Colonic mucosa (tissue), 4 donors: Measurements from ENCODE around the gene PLEKHM3. TPM values are rescaled to one million over a fixed set of nuclear protein-coding genes. Genes with fewer than 3 reads are reported as not detected.

Experiments used
- DNase-seq: peaks from one replicate; pipeline ENCODE4 v3.0.0-alpha.2; 2020
- H3K27ac ChIP-seq: fragments of 200-600 bp; one replicate; pipeline ENCODE4 v1.8.0; 2021
- H3K27me3 ChIP-seq: fragments of 200-600 bp; one replicate; pipeline ENCODE4 v1.8.0; 2021
- H3K36me3 ChIP-seq: fragments of 200-600 bp; one replicate; pipeline ENCODE4 v1.8.0; 2021
- H3K4me1 ChIP-seq: fragments of 200-600 bp; one replicate; pipeline ENCODE4 v1.8.0; 2021; ENCODE audit warnings: mild to moderate bottlenecking
- H3K4me3 ChIP-seq: fragments of 200-600 bp; one replicate; pipeline ENCODE4 v1.8.0; 2021
- H3K9ac ChIP-seq, 2 donors: one replicate each; pipeline ENCODE4 v1.7.0; 2013; ENCODE audit warnings: control low read depth in 2 of 2, low read depth in 2 of 2, low read length in 2 of 2
- H3K9me3 ChIP-seq: fragments of 200-600 bp; one replicate; pipeline ENCODE4 v1.8.0; 2021
- intact Hi-C: fragments of 100-400 bp; cut with DNase I; formaldehyde crosslinking; loops from one replicate; pipeline ENCODE4 v1.14.1; 2022
- total RNA-seq, 2 donors: library from RNA; stranded (reverse); fragmentation: NEBNext Ultra II Directional in 1 of 2; extraction: Animal tissue kit (Norgen Biotek cat#: 25700) in 1 of 2; gene quantifications; one replicate each; pipeline ENCODE4 v1.2.1, GENCODE V29; 2021
- TF ChIP-seq, protein P1 (sequence below): fragments of 200-600 bp; IDR thresholded peaks from one replicate; pipeline ENCODE4 v1.8.0; 2022; ENCODE audit warnings: antibody characterized with exemption, mild to moderate bottlenecking
- donor health status: healthy.
- donor health status: DM: no; HTN: no; CAD: no.
- donor health status: DM: no; HTN: no; CAD: no.

Gene PLEKHM3
- total RNA-seq, 2 donors from 2014 or later = 5.7 to 8.3 TPM

GRCh38 chr2:207975921-207976320 lies 49.4 kb downstream of the PLEKHM3 start:
- DNase-seq = no peak
- TF ChIP-seq, protein P1, sequence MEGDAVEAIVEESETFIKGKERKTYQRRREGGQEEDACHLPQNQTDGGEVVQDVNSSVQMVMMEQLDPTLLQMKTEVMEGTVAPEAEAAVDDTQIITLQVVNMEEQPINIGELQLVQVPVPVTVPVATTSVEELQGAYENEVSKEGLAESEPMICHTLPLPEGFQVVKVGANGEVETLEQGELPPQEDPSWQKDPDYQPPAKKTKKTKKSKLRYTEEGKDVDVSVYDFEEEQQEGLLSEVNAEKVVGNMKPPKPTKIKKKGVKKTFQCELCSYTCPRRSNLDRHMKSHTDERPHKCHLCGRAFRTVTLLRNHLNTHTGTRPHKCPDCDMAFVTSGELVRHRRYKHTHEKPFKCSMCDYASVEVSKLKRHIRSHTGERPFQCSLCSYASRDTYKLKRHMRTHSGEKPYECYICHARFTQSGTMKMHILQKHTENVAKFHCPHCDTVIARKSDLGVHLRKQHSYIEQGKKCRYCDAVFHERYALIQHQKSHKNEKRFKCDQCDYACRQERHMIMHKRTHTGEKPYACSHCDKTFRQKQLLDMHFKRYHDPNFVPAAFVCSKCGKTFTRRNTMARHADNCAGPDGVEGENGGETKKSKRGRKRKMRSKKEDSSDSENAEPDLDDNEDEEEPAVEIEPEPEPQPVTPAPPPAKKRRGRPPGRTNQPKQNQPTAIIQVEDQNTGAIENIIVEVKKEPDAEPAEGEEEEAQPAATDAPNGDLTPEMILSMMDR = no peak
- Histone ChIP-seq H3K9me3 (no peaks in the 10 kb centered on the region), H3K4me3 (no peak overlapping the region), H3K27me3 (no peaks in the 10 kb centered on the region), H3K4me1 (peaks cover 4% of the 10 kb centered on the region), H3K36me3 (no peaks in the 10 kb centered on the region), H3K9ac (no peak overlapping the region), H3K27ac (no peak overlapping the region)
- intact Hi-C loops = loop anchor here (5.0 kb wide), 1 partner anchor 214 kb away; no protein-coding TSS in a partner anchor

GRCh38 chr2:207974216-207974605 lies 51.1 kb downstream of the PLEKHM3 start:
- Histone ChIP-seq H3K4me3 (no peak overlapping the region), H3K9ac (no peak overlapping the region), H3K27me3 (no peaks in the 10 kb centered on the region), H3K36me3 (no peaks in the 10 kb centered on the region), H3K27ac (no peak overlapping the region), H3K4me1 (peaks cover 16% of the 10 kb centered on the region), H3K9me3 (no peaks in the 10 kb centered on the region)
- DNase-seq = no peak
- intact Hi-C loops = loop anchor here (5.0 kb wide), 1 partner anchor 227 kb away; no protein-coding TSS in a partner anchor
- TF ChIP-seq, protein P1 = no peak

- Histone ChIP-seq H3K27me3 (no peaks in the 10 kb centered on the region), H3K4me3 (no peak overlapping the region), H3K4me1 (peaks cover 16% of the 10 kb centered on the region), H3K36me3 (no peaks in the 10 kb centered on the region), H3K9ac (peak overlapping the region; percentile 4 to 17), H3K9me3 (no peaks in the 10 kb centered on the region), H3K27ac (peak overlapping the region; percentile 12)
- intact Hi-C loops = loop anchor here (5.0 kb wide), 1 partner anchor 224 kb away; no protein-coding TSS in a partner anchor
- TF ChIP-seq, protein P1 = no peak
- no peak for DNase-seq
Measured at GRCh38 chr2:207970826-207971180, 54.5 kb downstream of the PLEKHM3 start.

DNA sequence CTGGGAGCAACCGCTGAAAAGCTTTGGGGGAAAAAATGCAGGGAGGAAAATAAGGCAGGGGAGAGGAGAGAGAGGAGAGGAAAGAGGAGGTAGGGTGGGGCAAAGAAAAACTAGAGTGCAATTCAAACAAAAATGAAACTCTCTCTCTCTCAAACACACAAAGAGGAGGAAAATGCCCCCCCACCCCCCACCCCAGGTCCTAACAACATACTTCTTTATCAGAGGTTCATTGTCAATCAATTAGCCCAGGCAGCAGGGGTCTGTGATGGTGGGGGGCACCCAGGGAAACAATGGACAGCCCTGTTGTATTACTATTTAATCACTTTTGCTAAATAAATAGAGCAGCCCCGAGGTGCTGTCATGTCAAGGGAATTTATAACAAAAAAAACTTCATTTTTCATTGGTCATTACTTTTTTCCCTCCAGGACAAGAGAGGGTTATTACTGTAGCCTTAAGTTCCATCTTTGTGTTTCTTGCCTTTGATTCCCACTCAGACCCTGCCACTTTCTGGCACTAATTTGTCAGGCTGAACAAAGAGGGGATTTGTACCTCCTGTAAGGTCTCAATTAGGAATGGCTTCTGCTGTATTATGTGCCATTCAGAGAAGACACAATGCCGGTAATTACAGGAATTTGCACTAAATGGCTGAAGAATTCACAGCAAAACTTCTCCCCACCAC lies 55.0 kb downstream of the PLEKHM3 start:
- DNase-seq = no peak
- no peaks in the 10 kb centered on the region for H3K36me3 ChIP-seq
- intact Hi-C loops = loop anchor here (5.0 kb wide), 1 partner anchor 223 kb away; no protein-coding TSS in a partner anchor
- TF ChIP-seq, protein P1 = no peak
- H3K27ac ChIP-seq = peak overlapping the region; percentile 12
- no peaks in the 10 kb centered on the region for H3K27me3 ChIP-seq
- H3K9ac ChIP-seq = peak overlapping the region; percentile 4
- no peaks in the 10 kb centered on the region for H3K9me3 ChIP-seq
- H3K4me1 ChIP-seq = peaks cover 16% of the 10 kb centered on the region
- no peak overlapping the region for H3K4me3 ChIP-seq

- TF ChIP-seq, protein P1 = no peak
- Histone ChIP-seq H3K27ac (no peak overlapping the region), H3K9me3 (no peaks in the 10 kb centered on the region), H3K27me3 (no peaks in the 10 kb centered on the region), H3K36me3 (no peaks in the 10 kb centered on the region), H3K9ac (no peak overlapping the region), H3K4me3 (no peak overlapping the region), H3K4me1 (peaks cover 16% of the 10 kb centered on the region)
- intact Hi-C loops = no loop called here
- DNase-seq = no peak
Measured at GRCh38 chr2:207969249-207969648, 56.1 kb downstream of the PLEKHM3 start.
